ENCODE measurements around the gene TAOK1. TPM values are rescaled to one million over a fixed set of nuclear protein-coding genes. Genes with fewer than 3 reads are reported as not detected.

TAOK1 gene
- total and polyA plus RNA-seq, 2 of the 13 experiments (the other 11 are each of a cell fraction or from before 2014, with no cell fraction given): 14.1 to 23.0 TPM

DNA sequence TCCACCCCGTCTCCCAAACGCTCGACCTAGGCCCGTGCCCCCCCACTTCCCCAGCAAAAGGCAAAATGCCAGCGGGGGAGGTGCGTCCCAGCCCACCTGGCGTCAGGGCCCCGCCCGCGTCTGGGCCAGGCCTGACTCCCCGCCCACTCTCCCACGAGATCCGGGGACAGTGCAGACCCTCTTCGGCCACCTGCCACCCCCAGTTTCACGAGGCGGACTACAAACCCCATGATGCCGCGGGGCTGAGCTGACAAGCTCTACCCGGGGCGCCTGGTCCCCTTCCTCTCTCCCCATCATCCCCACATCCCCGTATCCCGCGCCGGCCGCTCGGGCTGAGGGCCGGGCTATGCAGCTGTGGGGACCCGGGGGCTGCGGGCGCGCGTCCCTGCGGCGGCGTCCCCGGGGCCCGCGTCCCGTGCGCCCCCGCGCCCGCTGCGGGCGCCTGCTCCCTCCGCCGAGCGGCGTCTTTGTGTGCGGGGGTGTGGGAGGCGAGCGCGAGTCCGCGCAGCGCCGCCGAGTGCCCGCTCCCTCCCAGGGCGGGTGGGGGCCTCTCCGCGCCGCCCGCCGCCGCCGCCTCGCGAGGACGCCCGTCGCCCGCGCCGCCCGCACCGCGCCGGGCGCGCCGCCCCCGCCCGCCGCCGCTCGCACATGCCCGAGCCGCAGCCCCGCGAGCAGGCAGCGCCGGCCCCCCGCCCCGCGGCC lies 202.8 kb downstream of the TAOK1 start, which contains the start of gene ANKRD13B (continued):
- TF ChIP-seq, protein P1, sequence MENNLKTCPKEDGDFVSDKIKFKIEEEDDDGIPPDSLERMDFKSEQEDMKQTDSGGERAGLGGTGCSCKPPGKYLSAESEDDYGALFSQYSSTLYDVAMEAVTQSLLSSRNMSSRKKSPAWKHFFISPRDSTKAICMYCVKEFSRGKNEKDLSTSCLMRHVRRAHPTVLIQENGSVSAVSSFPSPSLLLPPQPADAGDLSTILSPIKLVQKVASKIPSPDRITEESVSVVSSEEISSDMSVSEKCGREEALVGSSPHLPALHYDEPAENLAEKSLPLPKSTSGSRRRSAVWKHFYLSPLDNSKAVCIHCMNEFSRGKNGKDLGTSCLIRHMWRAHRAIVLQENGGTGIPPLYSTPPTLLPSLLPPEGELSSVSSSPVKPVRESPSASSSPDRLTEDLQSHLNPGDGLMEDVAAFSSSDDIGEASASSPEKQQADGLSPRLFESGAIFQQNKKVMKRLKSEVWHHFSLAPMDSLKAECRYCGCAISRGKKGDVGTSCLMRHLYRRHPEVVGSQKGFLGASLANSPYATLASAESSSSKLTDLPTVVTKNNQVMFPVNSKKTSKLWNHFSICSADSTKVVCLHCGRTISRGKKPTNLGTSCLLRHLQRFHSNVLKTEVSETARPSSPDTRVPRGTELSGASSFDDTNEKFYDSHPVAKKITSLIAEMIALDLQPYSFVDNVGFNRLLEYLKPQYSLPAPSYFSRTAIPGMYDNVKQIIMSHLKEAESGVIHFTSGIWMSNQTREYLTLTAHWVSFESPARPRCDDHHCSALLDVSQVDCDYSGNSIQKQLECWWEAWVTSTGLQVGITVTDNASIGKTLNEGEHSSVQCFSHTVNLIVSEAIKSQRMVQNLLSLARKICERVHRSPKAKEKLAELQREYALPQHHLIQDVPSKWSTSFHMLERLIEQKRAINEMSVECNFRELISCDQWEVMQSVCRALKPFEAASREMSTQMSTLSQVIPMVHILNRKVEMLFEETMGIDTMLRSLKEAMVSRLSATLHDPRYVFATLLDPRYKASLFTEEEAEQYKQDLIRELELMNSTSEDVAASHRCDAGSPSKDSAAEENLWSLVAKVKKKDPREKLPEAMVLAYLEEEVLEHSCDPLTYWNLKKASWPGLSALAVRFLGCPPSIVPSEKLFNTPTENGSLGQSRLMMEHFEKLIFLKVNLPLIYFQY (CRISPR knock-in tag; IDR thresholded peaks at IDR 0.05; ENCODE audit: borderline replicate concordance): no peak
- TF ChIP-seq ARID2 (CRISPR knock-in tag; IDR thresholded peaks at IDR 0.05; ENCODE audit: borderline replicate concordance) (no peak), ZFP36L1 (CRISPR knock-in tag; IDR thresholded peaks at IDR 0.05) (no peak), CCDC6 (CRISPR knock-in tag; IDR thresholded peaks at IDR 0.05) (no peak), ZNF768 (CRISPR knock-in tag; IDR thresholded peaks at IDR 0.05) (peak; percentile 31; the same call in 1 of the 2 replicates), FOXA3 (CRISPR knock-in tag; IDR thresholded peaks at IDR 0.05) (no peak), ARNT2 (CRISPR knock-in tag; IDR thresholded peaks at IDR 0.05; ENCODE audit: low read depth) (0 out of 2 replicates have a peak, but pooled peaks have one; percentile 26), ZNF788 (CRISPR knock-in tag; IDR thresholded peaks at IDR 0.05; ENCODE audit: borderline replicate concordance) (no peak), ASH2L (IDR thresholded peaks at IDR 0.05; ENCODE audit: insufficient read length, low read depth, low read length) (no peak), SNRNP70 (IDR thresholded peaks at IDR 0.05; ENCODE audit: low read depth, low read length) (no peak), DNMT3B (CRISPR knock-in tag; conservative IDR thresholded peaks at IDR 0.05) (no peak), SUZ12 (IDR thresholded peaks at IDR 0.05; ENCODE audit: low read depth, low read length) (peak; percentile 21; the same call in 1 of the 2 replicates), RXRA (CRISPR knock-in tag; IDR thresholded peaks at IDR 0.05) (0 out of 2 replicates have a peak, but pooled peaks have one; percentile 16), ZNF547 (CRISPR knock-in tag; IDR thresholded peaks at IDR 0.05) (no peak), ZFX (CRISPR knock-in tag; IDR thresholded peaks at IDR 0.05; ENCODE audit: low read depth) (peak; percentile 25; the same call in 1 of the 2 replicates), NCOA2 (CRISPR knock-in tag; IDR thresholded peaks at IDR 0.05) (no peak), ZNF138 (CRISPR knock-in tag; IDR thresholded peaks at IDR 0.05; ENCODE audit: low read depth) (no peak), NR2F2 (IDR thresholded peaks at IDR 0.05; ENCODE audit: borderline replicate concordance, low read depth) (no peak), NR2C2 (CRISPR knock-in tag; IDR thresholded peaks at IDR 0.05; ENCODE audit: borderline replicate concordance) (peak; percentile 63; the same call in 1 of the 2 replicates), GABPB1 (CRISPR knock-in tag; IDR thresholded peaks at IDR 0.05) (peak; percentile 77), YEATS4 (CRISPR knock-in tag; IDR thresholded peaks at IDR 0.05; ENCODE audit: borderline replicate concordance) (no peak), ZNF772 (CRISPR knock-in tag; IDR thresholded peaks at IDR 0.05) (no peak), ZNF143 (CRISPR knock-in tag; IDR thresholded peaks at IDR 0.05) (peak; percentile 86), ZFP62 (CRISPR knock-in tag; IDR thresholded peaks at IDR 0.05) (no peak), ZBTB7A (CRISPR knock-in tag; IDR thresholded peaks at IDR 0.05) (0 out of 2 replicates have a peak, but pooled peaks have one; percentile 28), ZNF431 (CRISPR knock-in tag; IDR thresholded peaks at IDR 0.05; ENCODE audit: borderline replicate concordance, low read depth) (no peak)
- TF ChIP-seq, protein P2, sequence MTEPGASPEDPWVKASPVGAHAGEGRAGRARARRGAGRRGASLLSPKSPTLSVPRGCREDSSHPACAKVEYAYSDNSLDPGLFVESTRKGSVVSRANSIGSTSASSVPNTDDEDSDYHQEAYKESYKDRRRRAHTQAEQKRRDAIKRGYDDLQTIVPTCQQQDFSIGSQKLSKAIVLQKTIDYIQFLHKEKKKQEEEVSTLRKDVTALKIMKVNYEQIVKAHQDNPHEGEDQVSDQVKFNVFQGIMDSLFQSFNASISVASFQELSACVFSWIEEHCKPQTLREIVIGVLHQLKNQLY (CRISPR knock-in tag; IDR thresholded peaks at IDR 0.05): no peak

Data from HepG2 (cell line).